HG02840 (cell line): ENCODE data around the gene PNMA3.
"Not testable (repeated sequence)": the region's sequence is repeated elsewhere in the genome, so short reads cannot be mapped to it uniquely, and the experiment has no call there.

Experiments used
- ATAC-seq: cut with Tn5 transposase; IDR thresholded peaks from one replicate; pipeline ENCODE4 v1.9.1; 2021; ENCODE audit warnings: mild to moderate bottlenecking, moderate library complexity, moderate number of reproducible peaks; ENCODE audit not compliant: unreplicated experiment, low FRiP score

PNMA3 gene

DNA sequence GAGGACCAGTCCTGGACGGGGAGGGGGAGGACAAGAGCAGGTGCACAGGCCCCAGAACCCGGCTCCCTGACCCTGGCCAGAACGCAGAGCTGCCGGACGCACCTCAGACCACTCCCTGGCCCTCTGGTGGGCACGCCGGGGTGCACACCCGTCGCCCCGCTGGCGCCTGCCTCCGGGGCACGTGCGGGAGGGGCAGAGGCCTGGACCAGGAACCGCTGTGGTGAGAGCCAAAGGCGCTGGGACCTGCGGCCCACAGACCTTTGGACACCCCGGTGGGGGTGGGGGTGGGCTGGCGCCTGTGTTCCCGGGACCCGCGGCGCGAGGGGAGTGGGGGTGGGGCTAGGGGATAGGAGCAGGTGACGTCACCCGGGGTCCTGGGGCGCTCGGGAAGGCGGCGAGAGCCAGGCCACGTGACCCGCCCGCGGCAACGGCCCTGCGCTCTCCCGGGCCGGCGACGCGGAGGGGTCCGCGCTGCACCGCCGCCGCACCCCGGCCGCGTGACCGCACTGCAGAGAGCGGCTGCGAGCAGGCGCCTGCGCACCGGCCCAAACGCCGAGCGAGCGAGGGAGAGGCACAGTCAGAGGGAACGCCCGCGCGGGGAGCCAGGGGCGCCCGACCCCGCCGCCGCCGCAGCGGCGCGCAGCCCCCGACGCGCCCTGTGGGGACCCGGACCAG, 15.8 kb downstream of the PNMA3 start, which contains the start of gene PNMA6A:
TSS of gene PNMA6A (plus strand) at position 546 of the 675 bp plus-strand sequence. CDS start 609 bp downstream, outside the sequence.
- ATAC-seq = not testable (repeated sequence)

GRCh38 chrX:153073331-153073730, 17.1 kb downstream of the PNMA3 start:
- not testable (repeated sequence) for ATAC-seq

GRCh38 chrX:153074262-153074899, 18.1 kb downstream of the PNMA3 start:
- no peak for ATAC-seq

DNA sequence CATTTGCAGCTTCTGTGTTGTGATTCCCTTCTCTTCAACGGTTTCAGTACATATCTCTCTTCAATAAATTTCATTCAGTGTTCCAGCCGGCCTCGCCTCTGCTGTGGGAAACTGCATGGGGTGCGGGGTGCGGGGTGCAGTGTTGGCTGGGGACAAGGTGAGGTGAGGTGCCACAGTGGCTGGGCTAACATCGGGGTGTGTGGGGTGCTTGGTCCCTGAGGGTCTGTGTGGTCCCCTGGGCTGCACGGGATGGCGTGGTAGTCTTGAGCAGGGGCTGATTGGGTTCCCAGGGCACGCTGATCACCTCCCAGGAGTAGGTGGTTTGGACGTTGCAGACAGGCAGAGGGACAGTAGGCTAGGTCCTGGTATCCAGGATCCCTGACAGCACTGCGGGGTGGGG, 18.7 kb downstream of the PNMA3 start:
- ATAC-seq = no peak

DNA sequence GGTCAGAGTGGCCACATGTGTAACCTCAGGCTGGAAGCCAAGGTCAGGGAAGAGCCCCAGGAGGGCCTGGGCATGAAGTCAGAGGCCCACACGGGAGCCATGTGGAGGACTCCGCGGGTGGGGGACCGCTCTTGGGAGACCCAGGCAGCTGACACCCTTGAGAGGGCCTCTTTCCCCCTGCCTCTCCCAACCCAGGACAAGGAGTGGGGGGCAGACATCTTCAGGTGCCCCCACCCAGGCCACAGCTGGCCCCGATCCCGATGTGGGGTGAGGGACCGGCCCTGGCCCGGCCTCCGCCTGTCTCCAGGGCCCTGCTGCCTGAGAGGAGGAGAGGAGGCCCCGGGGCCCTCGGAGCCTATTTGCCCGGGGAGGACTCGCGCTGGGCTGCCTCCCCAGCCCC, 19.1 kb downstream of the PNMA3 start:
- no peak for ATAC-seq

- not testable (repeated sequence) for ATAC-seq
Measured at GRCh38 chrX:153077437-153078135, 21.3 kb downstream of the PNMA3 start.

- ATAC-seq = not testable (repeated sequence)
Measured at GRCh38 chrX:153083238-153083923, 27.1 kb downstream of the PNMA3 start.

GRCh38 chrX:153102418-153102817, 46.1 kb downstream of the PNMA3 start:
- no peak for ATAC-seq

DNA sequence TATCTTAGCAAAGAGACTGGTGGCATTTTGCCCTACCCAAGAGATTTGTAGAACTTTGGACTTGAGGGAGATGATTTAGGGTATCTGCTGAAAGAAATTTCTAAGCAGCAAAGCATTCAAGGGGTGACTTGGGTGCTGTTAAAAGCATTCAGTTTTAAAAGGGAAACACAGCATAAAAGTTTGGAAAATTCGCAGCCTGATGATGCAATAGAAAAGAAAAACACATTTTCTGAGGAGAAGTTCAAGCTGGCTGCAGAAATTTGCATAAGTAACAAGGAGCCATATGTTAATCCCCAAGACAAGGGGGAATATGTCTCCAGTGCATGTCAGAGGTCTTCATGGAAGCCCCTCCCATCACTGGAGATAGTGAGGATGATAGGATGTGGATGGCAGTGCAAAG, 48.7 kb downstream of the PNMA3 start:
- ATAC-seq = not testable (repeated sequence)

DNA sequence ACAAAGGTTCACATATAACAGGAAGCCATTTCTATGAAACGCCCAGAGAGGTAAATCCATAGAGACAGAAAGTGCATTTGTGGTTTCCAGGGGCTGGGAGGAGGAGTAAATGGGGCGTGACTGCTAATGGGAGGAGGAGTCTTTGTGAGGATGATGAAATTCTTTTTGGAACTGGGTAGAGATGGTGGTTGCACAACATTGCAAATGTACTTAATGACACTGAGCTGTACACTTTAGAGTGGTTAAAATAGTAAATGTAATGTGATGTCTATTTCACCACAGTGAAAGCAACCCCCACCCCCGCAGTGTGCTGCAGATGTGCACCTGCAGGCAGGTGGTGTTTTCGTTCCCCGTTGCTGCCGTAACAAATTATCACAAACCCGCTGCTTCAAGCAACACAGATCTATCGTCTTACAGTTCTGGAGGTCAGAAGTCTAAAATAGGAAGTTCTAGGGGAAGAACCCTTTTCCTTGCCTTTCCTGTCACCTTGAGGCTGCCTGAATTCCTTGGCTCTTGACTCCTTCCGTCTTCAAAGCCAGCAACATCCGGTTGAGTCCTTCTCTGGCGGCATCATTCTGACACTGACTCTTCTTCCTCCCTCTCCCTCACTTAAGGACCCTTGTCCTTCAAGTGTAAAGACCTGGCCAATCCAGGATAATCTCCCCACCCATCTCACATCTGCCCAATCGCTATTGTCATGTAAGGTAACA, 50.0 kb downstream of the PNMA3 start:
- not testable (repeated sequence) for ATAC-seq
